OCI-LY7 (cell line): Measurements from ENCODE around the gene CHRNB4.

ENCODE experiments used
- EZH2phosphoT487 ChIP-seq: fragments of 200-600 bp; sonication (generic); IDR thresholded peaks from 2 replicates; pipeline ENCODE4 v1.6.1; 2018; ENCODE audit warnings: low read depth, borderline replicate concordance, mild to moderate bottlenecking, mixed run types, antibody characterized with exemption, low read length, moderate library complexity, mixed read lengths
- TF ChIP-seq, protein P1 (sequence below): fragments of 200-600 bp; sonication (generic); conservative IDR thresholded peaks from 2 replicates; pipeline ENCODE4 v1.5.1; 2014; ENCODE audit warnings: mild to moderate bottlenecking, antibody characterized with exemption, low read length, moderate library complexity, mixed read lengths

DNA sequence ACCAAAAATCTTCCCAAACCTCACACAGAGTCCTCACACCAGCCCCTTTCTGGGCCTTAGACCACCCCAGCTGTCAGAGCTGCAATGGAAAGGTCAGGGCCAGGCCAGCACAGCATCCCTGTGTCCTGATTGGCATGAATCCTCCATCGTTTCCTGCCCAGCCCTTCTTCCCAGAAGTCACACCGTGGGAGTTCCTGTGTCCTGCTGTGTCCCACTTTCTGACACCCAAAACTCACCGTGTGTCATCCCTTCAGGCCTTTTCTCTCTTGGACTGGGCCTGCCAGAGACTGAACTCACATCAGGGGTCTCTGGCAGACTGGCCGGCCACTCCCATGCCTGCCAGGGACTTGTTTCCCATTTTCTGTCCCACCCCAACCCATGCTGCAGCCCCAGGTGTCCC is 32.5 kb upstream of the CHRNB4 start:
- TF ChIP-seq, protein P1, sequence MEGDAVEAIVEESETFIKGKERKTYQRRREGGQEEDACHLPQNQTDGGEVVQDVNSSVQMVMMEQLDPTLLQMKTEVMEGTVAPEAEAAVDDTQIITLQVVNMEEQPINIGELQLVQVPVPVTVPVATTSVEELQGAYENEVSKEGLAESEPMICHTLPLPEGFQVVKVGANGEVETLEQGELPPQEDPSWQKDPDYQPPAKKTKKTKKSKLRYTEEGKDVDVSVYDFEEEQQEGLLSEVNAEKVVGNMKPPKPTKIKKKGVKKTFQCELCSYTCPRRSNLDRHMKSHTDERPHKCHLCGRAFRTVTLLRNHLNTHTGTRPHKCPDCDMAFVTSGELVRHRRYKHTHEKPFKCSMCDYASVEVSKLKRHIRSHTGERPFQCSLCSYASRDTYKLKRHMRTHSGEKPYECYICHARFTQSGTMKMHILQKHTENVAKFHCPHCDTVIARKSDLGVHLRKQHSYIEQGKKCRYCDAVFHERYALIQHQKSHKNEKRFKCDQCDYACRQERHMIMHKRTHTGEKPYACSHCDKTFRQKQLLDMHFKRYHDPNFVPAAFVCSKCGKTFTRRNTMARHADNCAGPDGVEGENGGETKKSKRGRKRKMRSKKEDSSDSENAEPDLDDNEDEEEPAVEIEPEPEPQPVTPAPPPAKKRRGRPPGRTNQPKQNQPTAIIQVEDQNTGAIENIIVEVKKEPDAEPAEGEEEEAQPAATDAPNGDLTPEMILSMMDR = no peak
- no peak for TF ChIP-seq EZH2phosphoT487
